Gastrocnemius medialis (tissue), 4 donors: ENCODE data around the gene CLMP.
"Not testable (repeated sequence)": the region's sequence is repeated elsewhere in the genome, so short reads cannot be mapped to it uniquely, and the experiment has no call there.

Source experiments
- CTCF ChIP-seq, 5 experiments: fragments of 450-650 bp in 3 of 5; fragments of 200-600 bp in 2 of 5; sonication (generic) in 2 of 5; IDR thresholded peaks in 4 of 5; conservative IDR thresholded peaks in 1 of 5; 1 replicate in 4 of 5; 2 replicates in 1 of 5; pipeline ENCODE4 v1.5.1; 2016 to 2019; ENCODE audit warnings: antibody characterized with exemption in 5 of 5, mild to moderate bottlenecking in 3 of 5, moderate library complexity in 3 of 5
- POLR2A ChIP-seq, 2 donors: fragments of 450-650 bp; IDR thresholded peaks; one replicate each; pipeline ENCODE4 v1.6.1; 2017; ENCODE audit warnings: antibody characterized with exemption in 2 of 2, mild to moderate bottlenecking in 2 of 2, moderate library complexity in 2 of 2

GRCh38 chr11:123090168-123090567, 104.9 kb downstream of the CLMP start:
- TF ChIP-seq CTCF (IDR thresholded peaks at IDR 0.05 in 4 of 5, conservative IDR thresholded peaks at IDR 0.05 in 1 of 5); POLR2A (IDR thresholded peaks at IDR 0.05): not testable (repeated sequence)
